ENCODE results near the gene CEACAM1.

DNA sequence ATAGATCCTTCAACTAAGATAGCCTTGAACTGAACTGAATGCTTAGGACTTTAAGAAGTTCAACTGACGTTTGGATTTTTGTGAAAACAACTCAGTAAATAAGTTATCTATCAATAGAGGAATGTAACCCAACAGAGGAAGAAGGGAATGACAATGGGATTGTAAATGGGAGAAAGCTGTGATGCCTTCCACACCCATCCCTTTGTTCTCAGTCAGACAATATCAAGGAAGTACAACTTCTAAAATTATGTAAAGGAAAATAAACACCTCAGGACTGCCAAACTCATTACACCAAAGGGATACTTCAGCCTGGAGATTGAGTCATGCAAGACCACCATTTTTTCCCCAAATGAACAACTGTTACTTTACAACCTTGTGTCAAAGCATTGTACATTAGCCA, 45.4 kb upstream of the CEACAM1 start:
- TF ChIP-seq CTCF (conservative IDR thresholded peaks at IDR 0.05; ENCODE audit: low read length) (no peak), EZH2phosphoT487 (IDR thresholded peaks at IDR 0.05; ENCODE audit: borderline replicate concordance) (no peak)
